HepG2 (cell line): ENCODE data around the gene IL31. TPM values are rescaled to one million over a fixed set of nuclear protein-coding genes. Genes with fewer than 3 reads are reported as not detected.

Experiments used
- ATAC-seq: fragments of 200-7000 bp; cut with Tn5 transposase; 3 replicates; pipeline ENCODE4 v1.9.1; 2020; ENCODE audit warnings: mild to moderate bottlenecking, moderate library complexity
- BruUV-seq: library from RNA; stranded (reverse); fragments of 400-500 nt; replicated peaks from 2 replicates; lab custom pipeline; 2021; lab: Mats Ljungman, UMichigan
- CTCF ChIA-PET: fragments of 300-600 bp; formaldehyde crosslinking; extraction: SDS; loops from one replicate; lab custom pipeline; 2021; ENCODE audit warnings: low total read pairs, inconsistent platforms, low intra/inter-chr PET ratio; lab: Yijun Ruan, JAX
- POLR2A ChIA-PET: fragments of 350-600 bp; sonication (Branson Sonifier 250); formaldehyde crosslinking; loops from one replicate; lab custom pipeline; 2020; ENCODE audit warnings: antibody characterized with exemption, inconsistent platforms; lab: Yijun Ruan, JAX
- DNase-seq: peaks from one replicate; pipeline ENCODE4 v3.0.0-alpha.2; 2015; ENCODE audit warnings: low spot score
- FAIRE-seq: peaks from 3 replicates; lab custom pipeline; 2011; peaks lifted over from hg19 to GRCh38; lab: Jason Lieb, UNC
- H2AFZ ChIP-seq: one replicate; pipeline ENCODE4 v1.6.1; 2011; ENCODE audit warnings: low read length, inconsistent platforms
- H3K27ac ChIP-seq: fragments of 300-600 bp; 3 replicates; pipeline ENCODE4 v1.8.0; 2011; ENCODE audit warnings: mixed run types, mild to moderate bottlenecking, mixed read lengths, low read length, inconsistent platforms; ENCODE audit not compliant: insufficient read depth; ENCODE audit errors: extremely low read length
- H3K27me3 ChIP-seq, 2 experiments: fragments of 200-600 bp in 1 of 2; 2 replicates in 1 of 2; 3 replicates in 1 of 2; pipeline versions ENCODE4 v1.6.0 to v1.8.0; 2011; ENCODE audit warnings: low read length in 2 of 2, mild to moderate bottlenecking in 2 of 2, moderate library complexity in 2 of 2, inconsistent platforms in 1 of 2; ENCODE audit not compliant: insufficient read depth in 2 of 2, control insufficient read depth in 1 of 2
- H3K36me3 ChIP-seq, 2 experiments: fragments of 200-600 bp in 1 of 2; replicated peaks in 1 of 2; 2 replicates in 1 of 2; 3 replicates in 1 of 2; pipeline versions ENCODE4 v1.5.1 to v1.8.0; 2011; ENCODE audit warnings: low read length in 2 of 2, inconsistent platforms in 1 of 2; ENCODE audit not compliant: insufficient read depth in 2 of 2, control insufficient read depth in 1 of 2
- H3K4me1 ChIP-seq: 2 replicates; pipeline ENCODE4 v1.5.1; 2012; ENCODE audit warnings: low read length, inconsistent platforms; ENCODE audit not compliant: insufficient read depth
- H3K4me2 ChIP-seq: 2 replicates; pipeline ENCODE4 v1.6.0; 2011; ENCODE audit warnings: low read depth, low read length, inconsistent platforms
- H3K4me3 ChIP-seq, 3 experiments: fragments of 200-600 bp in 1 of 3; sonication (generic), shearing (Covaris generic) in 1 of 3; replicated peaks in 1 of 3; 2 replicates each; pipeline ENCODE4 v1.5.1; 2011 to 2016; ENCODE audit warnings: low read length in 3 of 3, inconsistent platforms in 2 of 3, low read depth in 2 of 3, mild to moderate bottlenecking in 2 of 3, control low read depth in 1 of 3, mixed read lengths in 1 of 3; ENCODE audit not compliant: insufficient read depth in 1 of 3
- H3K79me2 ChIP-seq: one replicate; pipeline ENCODE4 v1.6.1; 2011; ENCODE audit warnings: low read length, inconsistent platforms; ENCODE audit not compliant: insufficient read depth
- H3K9ac ChIP-seq: 2 replicates; pipeline ENCODE4 v1.6.0; 2011; ENCODE audit warnings: mild to moderate bottlenecking, low read depth, low read length, inconsistent platforms; ENCODE audit not compliant: insufficient read depth
- H3K9me3 ChIP-seq: 2 replicates; pipeline ENCODE4 v1.5.1; 2012; ENCODE audit warnings: mild to moderate bottlenecking, low read length
- H4K20me1 ChIP-seq: 2 replicates; pipeline ENCODE4 v1.6.0; 2011; ENCODE audit warnings: inconsistent platforms, mild to moderate bottlenecking, low read length, moderate library complexity; ENCODE audit not compliant: insufficient read depth
- AGO1 ChIP-seq: fragments of 200-400 bp; formaldehyde crosslinking; IDR thresholded peaks from 2 replicates; pipeline ENCODE4 v1.6.1; 2017; ENCODE audit warnings: mild to moderate bottlenecking, low read depth, low read length, moderate library complexity; ENCODE audit not compliant: poor library complexity, severe bottlenecking
- ESRRA ChIP-seq: sonication (generic); formaldehyde crosslinking; IDR thresholded peaks from 2 replicates; pipeline ENCODE4 v1.5.1; 2020; ENCODE audit warnings: mild to moderate bottlenecking, low read depth, missing genetic modification reagents
- FOXA3 ChIP-seq: IDR thresholded peaks from 2 replicates; pipeline ENCODE4 v1.6.1; 2016; ENCODE audit warnings: missing genetic modification reagents, missing compliant biosample characterization
- HNF4A ChIP-seq: sonication (generic); formaldehyde crosslinking; IDR thresholded peaks from 2 replicates; pipeline ENCODE4 v1.4.0; 2020; ENCODE audit warnings: missing genetic modification reagents
- HNRNPL ChIP-seq: fragments of 200-400 bp; formaldehyde crosslinking; IDR thresholded peaks from 2 replicates; pipeline ENCODE4 v1.6.1; 2017; ENCODE audit warnings: mild to moderate bottlenecking, low read depth, low read length
- HOXA9 ChIP-seq: sonication (generic); formaldehyde crosslinking; IDR thresholded peaks from 2 replicates; pipeline ENCODE4 v1.8.1; 2022; ENCODE audit warnings: missing genetic modification reagents, mild to moderate bottlenecking, moderate library complexity, borderline replicate concordance
- JUNB ChIP-seq: sonication (generic); formaldehyde crosslinking; IDR thresholded peaks from 2 replicates; pipeline ENCODE4 v1.8.0; 2022; ENCODE audit warnings: missing genetic modification reagents, mild to moderate bottlenecking, borderline replicate concordance
- NCOR1 ChIP-seq: fragments of 200-600 bp; sonication (generic); IDR thresholded peaks from 2 replicates; pipeline ENCODE4 v1.7.0; 2017; ENCODE audit warnings: antibody characterized with exemption, low read length, borderline replicate concordance
- NR2F6 ChIP-seq, 2 experiments: IDR thresholded peaks; 2 replicates each; pipeline ENCODE4 v1.6.1; 2016; ENCODE audit warnings: antibody characterized with exemption in 1 of 2, mild to moderate bottlenecking in 1 of 2
- PHF8 ChIP-seq: sonication (generic); formaldehyde crosslinking; IDR thresholded peaks from 2 replicates; pipeline ENCODE4 v1.5.0; 2020; ENCODE audit warnings: missing genetic modification reagents
- SMC3 ChIP-seq: IDR thresholded peaks from 2 replicates; pipeline ENCODE4 v1.6.1; 2011; ENCODE audit warnings: low read length, improper control_type of control experiment
- SOX13 ChIP-seq, 3 experiments: fragments of 450-650 bp in 1 of 3; sonication (generic) in 1 of 3; formaldehyde crosslinking in 1 of 3; IDR thresholded peaks in 2 of 3; conservative IDR thresholded peaks in 1 of 3; 2 replicates each; pipeline versions ENCODE4 v1.5.0 to v1.6.1; 2016 to 2020; ENCODE audit warnings: antibody characterized with exemption in 1 of 3, mild to moderate bottlenecking in 1 of 3, missing compliant biosample characterization in 1 of 3, missing genetic modification reagents in 1 of 3, moderate library complexity in 1 of 3
- SOX5 ChIP-seq: IDR thresholded peaks from 2 replicates; pipeline ENCODE4 v1.6.1; 2016; ENCODE audit warnings: borderline replicate concordance
- SOX6 ChIP-seq, 2 experiments: fragments of 450-650 bp in 1 of 2; sonication (generic) in 1 of 2; formaldehyde crosslinking in 1 of 2; IDR thresholded peaks; 2 replicates each; pipeline versions ENCODE4 v1.4.0 to v1.6.1; 2017 to 2020; ENCODE audit warnings: antibody characterized with exemption in 1 of 2, mild to moderate bottlenecking in 1 of 2, missing genetic modification reagents in 1 of 2
- STAG1 ChIP-seq: sonication (generic); formaldehyde crosslinking; IDR thresholded peaks from 2 replicates; pipeline ENCODE4 v1.4.0; 2020; ENCODE audit warnings: missing genetic modification reagents
- TBX2 ChIP-seq: sonication (generic); formaldehyde crosslinking; IDR thresholded peaks from 2 replicates; pipeline ENCODE4 v1.5.0; 2020; ENCODE audit warnings: missing genetic modification reagents, mild to moderate bottlenecking, borderline replicate concordance
- TEAD3 ChIP-seq: optimal IDR thresholded peaks from 2 replicates; pipeline ENCODE3; 2016; ENCODE audit warnings: borderline replicate concordance
- ZNF629 ChIP-seq: sonication (generic); formaldehyde crosslinking; conservative IDR thresholded peaks from 2 replicates; pipeline ENCODE4 v1.5.0; 2020; ENCODE audit warnings: missing genetic modification reagents
- ZNF687 ChIP-seq: sonication (generic); formaldehyde crosslinking; IDR thresholded peaks from 2 replicates; pipeline ENCODE4 v1.5.1; 2020; ENCODE audit warnings: mild to moderate bottlenecking, missing genetic modification reagents, moderate library complexity
- WGBS: methylation state at CpG from one replicate; pipeline ENCODE4 v1.1.6; 2017; ENCODE audit warnings: low lambda C conversion rate; 5-methylcytosine and 5-hydroxymethylcytosine counted together
- in situ Hi-C: cut with HindIII; loops from 2 replicates; pipeline ENCODE4 v1.10.0; 2017; ENCODE audit warnings: low pct_unique_long_range_greater_than_20kb; ENCODE audit not compliant: extremely low pct_ligation_motif_present
- intact Hi-C: fragments of 100-400 bp; cut with micrococcal nuclease; formaldehyde crosslinking; loops from one replicate; pipeline ENCODE4 v1.10.0; 2022; ENCODE audit not compliant: unreplicated experiment
- polyA plus RNA-seq, 8 experiments: library from polyadenylated mRNA; depleted of rRNA in 3 of 8; stranded (reverse) in 7 of 8; unstranded in 1 of 8; fragments of >200 nt; fragmentation: Illumina TruSeq in 4 of 8; extraction: Trizol in 4 of 8; gene quantifications; 2 replicates each; pipeline versions ENCODE4 v1.2.1 to v1.2.3, GENCODE V29; 2011 to 2016; ENCODE audit warnings: low read depth in 4 of 8, missing spikeins in 1 of 8, mixed read lengths in 1 of 8; ENCODE audit not compliant: insufficient read depth in 1 of 8
- total RNA-seq, 5 experiments: library from RNA; depleted of rRNA; stranded (reverse); fragments of >200 nt; fragmentation: Illumina TruSeq; extraction: Trizol; gene quantifications; 2 replicates each; pipeline ENCODE4 v1.2.3, GENCODE V29; 2016; ENCODE audit warnings: low read depth in 1 of 5

Gene IL31
- total and polyA plus RNA-seq, 2 of the 13 experiments (the other 11 are each of a cell fraction or from before 2014, with no cell fraction given): not detected

- in situ Hi-C loops: no loop called here
- peak overlapping the region; percentile 13; the same call in 1 of the 2 replicates for H3K4me2 ChIP-seq
- BruUV-seq: no TSS peak
- H3K27ac ChIP-seq: peak overlapping the region; percentile 50
- peaks cover 3% of the 10 kb centered on the region for H3K79me2 ChIP-seq
- WGBS: 75% methylated on average over 9 of the region's 15 CpGs
- ATAC-seq: peak; percentile 80
- DNase-seq: peak; percentile 73
- ChIA-PET CTCF (interaction anchor here (2.1 kb wide), 1 partner anchor 72 kb away, joined by 9 read pairs; no protein-coding TSS in a partner anchor), POLR2A (no interaction called here)
- peak; percentile 90 for FAIRE-seq
- no peak overlapping the region for H3K9ac ChIP-seq
- H2AFZ ChIP-seq: no peak overlapping the region
- H3K27me3 ChIP-seq: no peaks in the 10 kb centered on the region
- intact Hi-C loops: loop anchor here (10.0 kb wide), 1 partner anchor 172 kb away; no protein-coding TSS in a partner anchor
- peaks cover 19 to 41% of the 10 kb centered on the region in 2 experiments; a peak in 4 of 5 replicates for H3K36me3 ChIP-seq
- peaks cover 38% of the 10 kb centered on the region for H3K4me1 ChIP-seq
- 0 out of 2 replicates have a peak, but pooled peaks cover 3% of the 10 kb centered on the region for H4K20me1 ChIP-seq
- no peak overlapping the region for H3K4me3 ChIP-seq
- H3K9me3 ChIP-seq: no peaks in the 10 kb centered on the region
- TF ChIP-seq JUNB (CRISPR knock-in tag) (no peak), NCOR1 (0 out of 2 replicates have a peak, but pooled peaks have one; percentile 31), HNRNPL (peak; percentile 72; the same call in 1 of the 2 replicates), TBX2 (CRISPR knock-in tag) (peak; percentile 12; the same call in 1 of the 2 replicates), PHF8 (CRISPR knock-in tag) (no peak), ESRRA (CRISPR knock-in tag) (peak; percentile 30; the same call in 1 of the 2 replicates), TEAD3 (peak; percentile 27), ZNF687 (CRISPR knock-in tag) (peak; percentile 45), FOXA3 (CRISPR knock-in tag) (no peak), NR2F6 (IDR thresholded peaks at IDR 0.05) (no peak), NR2F6 (CRISPR knock-in tag; IDR thresholded peaks at IDR 0.05) (0 out of 2 replicates have a peak, but pooled peaks have one; percentile 22), SOX6 (IDR thresholded peaks at IDR 0.05) (no peak), SOX6 (CRISPR knock-in tag; IDR thresholded peaks at IDR 0.05) (peak; percentile 59), SOX13 (IDR thresholded peaks at IDR 0.05) (no peak), SOX13 (CRISPR knock-in tag; conservative IDR thresholded peaks at IDR 0.05 in 1 of 2, IDR thresholded peaks at IDR 0.05 in 1 of 2) (peak in 1 of 2 experiments; percentile 64; a peak in 2 of 4 replicates), HOXA9 (CRISPR knock-in tag) (no peak), STAG1 (CRISPR knock-in tag) (peak; percentile 34), ZNF629 (CRISPR knock-in tag) (0 out of 2 replicates have a peak, but pooled peaks have one; percentile 20), AGO1 (no peak), SOX5 (CRISPR knock-in tag) (peak; percentile 60; the same call in 1 of the 2 replicates), HNF4A (peak; percentile 74), SMC3 (peak; percentile 39; the same call in 1 of the 2 replicates)
Observed at GRCh38 chr12:122126713-122127597, 47.1 kb downstream of the IL31 start.
